Measurements from ENCODE around the gene PDE8A.

The PDE8A gene

GRCh38 chr15:85109333-85109732 is 127.7 kb downstream of the PDE8A start:
- no peak for DNase-seq (ENCODE audit: low read depth)
- no peak for TF ChIP-seq CTCF (IDR thresholded peaks at IDR 0.05; ENCODE audit: control insufficient read depth, insufficient read depth, low read depth, low read length, missing control alignments)
- no peak overlapping the region for H3K4me3 ChIP-seq (ENCODE audit: control insufficient read depth, low read depth, low read length)

- TF ChIP-seq CTCF (IDR thresholded peaks at IDR 0.05; ENCODE audit: control insufficient read depth, insufficient read depth, low read depth, low read length, missing control alignments), result no peak
- H3K4me3 ChIP-seq (ENCODE audit: control insufficient read depth, low read depth, low read length), result no peak overlapping the region
- DNase-seq (ENCODE audit: low read depth), result no peak
Observed at GRCh38 chr15:85112997-85113396, 131.3 kb downstream of the PDE8A start.

GRCh38 chr15:85114886-85115285 is 133.2 kb downstream of the PDE8A start:
- DNase-seq (ENCODE audit: low read depth), result no peak
- H3K4me3 ChIP-seq (ENCODE audit: control insufficient read depth, low read depth, low read length), result no peak overlapping the region
- no peak for TF ChIP-seq CTCF (IDR thresholded peaks at IDR 0.05; ENCODE audit: control insufficient read depth, insufficient read depth, low read depth, low read length, missing control alignments)

- no peak for TF ChIP-seq CTCF (IDR thresholded peaks at IDR 0.05; ENCODE audit: control insufficient read depth, insufficient read depth, low read depth, low read length, missing control alignments)
- no peak for DNase-seq (ENCODE audit: low read depth)
Observed at GRCh38 chr15:85116066-85116465, 134.4 kb downstream of the PDE8A start.

GRCh38 chr15:85116494-85116893 is 134.8 kb downstream of the PDE8A start:
- TF ChIP-seq CTCF (IDR thresholded peaks at IDR 0.05; ENCODE audit: control insufficient read depth, insufficient read depth, low read depth, low read length, missing control alignments), result no peak
- no peak for DNase-seq (ENCODE audit: low read depth)
- H3K4me3 ChIP-seq (ENCODE audit: control insufficient read depth, low read depth, low read length), result no peak overlapping the region

More at GRCh38 chr15:85116066-85116465, 134.4 kb downstream of the PDE8A start:
- H3K4me3 ChIP-seq (ENCODE audit: control insufficient read depth, low read depth, low read length), result no peak overlapping the region

GRCh38 chr15:85116925-85117646 is 135.4 kb downstream of the PDE8A start:
- no peak for DNase-seq (ENCODE audit: low read depth)
- no peak overlapping the region for H3K4me3 ChIP-seq (ENCODE audit: control insufficient read depth, low read depth, low read length)
- no peak for TF ChIP-seq CTCF (IDR thresholded peaks at IDR 0.05; ENCODE audit: control insufficient read depth, insufficient read depth, low read depth, low read length, missing control alignments)

All from AG09309 (cell line).